Stomach (tissue), 9 donors: ENCODE results near the gene FBXO7. TPM values are rescaled to one million over a fixed set of nuclear protein-coding genes. Genes with fewer than 3 reads are reported as not detected.

Source experiments
- DNase-seq, 2 donors: peaks; one replicate each; pipeline versions ENCODE4 v3.0.0 to v3.0.0-alpha.2; 2013 to 2019
- H3K27ac ChIP-seq, 5 donors: fragments of 200-600 bp in 4 of 5; sonication (generic) in 4 of 5; one replicate each; pipeline ENCODE4 v1.5.1; 2013 to 2019; ENCODE audit warnings: mild to moderate bottlenecking in 1 of 5, moderate library complexity in 1 of 5
- H3K27me3 ChIP-seq, 3 donors: fragments of 200-600 bp; sonication (generic); one replicate each; pipeline ENCODE4 v1.5.1; 2017 to 2019; ENCODE audit warnings: mixed run types in 1 of 3
- H3K36me3 ChIP-seq, 4 donors: fragments of 200-600 bp; sonication (generic); 1 replicate in 3 of 4; 2 replicates in 1 of 4; pipeline ENCODE4 v1.5.1; 2016 to 2019
- H3K4me1 ChIP-seq, 4 donors: fragments of 200-600 bp; sonication (generic); one replicate each; pipeline ENCODE4 v1.5.1; 2016 to 2019
- H3K4me3 ChIP-seq, 4 donors: fragments of 200-600 bp; sonication (generic) in 3 of 4; one replicate each; pipeline ENCODE4 v1.5.1; 2016 to 2019; ENCODE audit warnings: mild to moderate bottlenecking in 1 of 4
- H3K9me3 ChIP-seq, 4 donors: fragments of 200-600 bp; sonication (generic); one replicate each; pipeline ENCODE4 v1.5.1; 2016 to 2019
- CTCF ChIP-seq, 7 experiments: fragments of 450-650 bp in 4 of 7; fragments of 200-600 bp in 3 of 7; sonication (generic) in 3 of 7; IDR thresholded peaks; one replicate each; pipeline ENCODE4 v1.5.1; 2016 to 2019; ENCODE audit warnings: antibody characterized with exemption in 7 of 7, control low read depth in 2 of 7, mild to moderate bottlenecking in 1 of 7
- EP300 ChIP-seq: sonication (generic); formaldehyde crosslinking; IDR thresholded peaks from one replicate; pipeline ENCODE4 v1.6.1; 2017; ENCODE audit warnings: antibody characterized with exemption
- POLR2A ChIP-seq, 4 donors: fragments of 450-650 bp; IDR thresholded peaks; one replicate each; pipeline ENCODE4 v1.6.1; 2016; ENCODE audit warnings: antibody characterized with exemption in 4 of 4, control low read depth in 2 of 4, mild to moderate bottlenecking in 1 of 4, moderate library complexity in 1 of 4
- POLR2AphosphoS5 ChIP-seq, 3 donors: sonication (generic); formaldehyde crosslinking; IDR thresholded peaks; one replicate each; pipeline ENCODE4 v1.6.1; 2016; ENCODE audit warnings: antibody characterized with exemption in 3 of 3
- WGBS, 5 donors: extraction: QIAGEN DNeasy Blood & Tissue Kit in 3 of 5; methylation state at CpG; one replicate each; pipeline versions ENCODE4 v1.1.5 to v1.1.7; 2013 to 2018; 5-methylcytosine and 5-hydroxymethylcytosine counted together
- intact Hi-C: fragments of 100-400 bp; cut with DNase I; formaldehyde crosslinking; loops from one replicate; pipeline ENCODE4 v1.15.1; 2023; ENCODE audit warnings: low total_unique reads
- polyA plus RNA-seq, 3 donors: library from polyadenylated mRNA; stranded (reverse); fragments of 200-250 nt; gene quantifications; one replicate each; pipeline ENCODE4 v1.2.3, GENCODE V29; 2013
- total RNA-seq, 5 donors: library from RNA; depleted of rRNA; stranded (reverse); fragments of >200 nt; gene quantifications; one replicate each; pipeline versions ENCODE4 v1.1.0 to v1.2.3, GENCODE V29; 2014 to 2016
- donor health status: healthy with polysubstance abuse.
- donor health status: Bipolar disorder and iron deficiency.
- donor health status: healthy.

The FBXO7 gene
- total and polyA plus RNA-seq, 8 donors = 44.9 to 132 (median 65.9) TPM

- H3K4me1 ChIP-seq = peaks cover 23 to 71% (median 53%) of the 10 kb centered on the region in 4 donors
- H3K27me3 ChIP-seq = no peaks in the 10 kb centered on the region
- TF ChIP-seq EP300 = no peak
- intact Hi-C loops = no loop called here
- DNase-seq = no peak
- no peaks in the 10 kb centered on the region for H3K9me3 ChIP-seq
- H3K36me3 ChIP-seq = peaks cover 0 to 26% (median 17%) of the 10 kb centered on the region in 4 donors
- H3K27ac ChIP-seq = no peak overlapping the region
- H3K4me3 ChIP-seq = no peak overlapping the region
- 92 to 97% (median 96%) methylated on average over 3 of the region's 3 CpGs for whole genome bisulfite sequencing, 5 donors
These were observed 4.4 kb downstream of the FBXO7 start for GRCh38 chr22:32478994-32479393.

- H3K36me3 ChIP-seq = peaks cover 5 to 38% (median 29%) of the 10 kb centered on the region in 4 donors
- no peaks in the 10 kb centered on the region for H3K9me3 ChIP-seq
- no peak overlapping the region for H3K27ac ChIP-seq
- H3K4me3 ChIP-seq = no peak overlapping the region
- intact Hi-C loops = no loop called here
- DNase-seq = no peak
- H3K27me3 ChIP-seq = no peaks in the 10 kb centered on the region
- TF ChIP-seq POLR2A (IDR thresholded peaks at IDR 0.05) (no peak), CTCF (IDR thresholded peaks at IDR 0.05) (no peak), POLR2AphosphoS5 (IDR thresholded peaks at IDR 0.05) (no peak), EP300 (no peak)
- peaks cover 21 to 71% (median 50%) of the 10 kb centered on the region in 4 donors for H3K4me1 ChIP-seq
- 92 to 100% (median 96%) methylated on average over 1 of the region's 1 CpG for WGBS, 5 donors
These were observed 5.6 kb downstream of the FBXO7 start for GRCh38 chr22:32480238-32480637.

GRCh38 chr22:32482708-32483107 lies 8.1 kb downstream of the FBXO7 start:
- Histone ChIP-seq H3K27me3 (no peaks in the 10 kb centered on the region), H3K27ac (no peak overlapping the region), H3K4me3 (no peak overlapping the region), H3K36me3 (peaks cover 19 to 63% (median 53%) of the 10 kb centered on the region in 4 donors), H3K9me3 (no peaks in the 10 kb centered on the region), H3K4me1 (peaks cover 9 to 63% (median 41%) of the 10 kb centered on the region in 4 donors)
- DNase-seq = no peak
- WGBS, 5 donors = 27 to 45% (median 35%) methylated on average over 1 of the region's 1 CpG
- intact Hi-C loops = no loop called here
- TF ChIP-seq POLR2A (IDR thresholded peaks at IDR 0.05) = no peak
- no peak for TF ChIP-seq CTCF (IDR thresholded peaks at IDR 0.05)

GRCh38 chr22:32486656-32487390 lies 12.2 kb downstream of the FBXO7 start:
- Histone ChIP-seq H3K4me3 (no peak overlapping the region), H3K36me3 (peaks cover 35 to 83% (median 78%) of the 10 kb centered on the region in 4 donors), H3K9me3 (no peaks in the 10 kb centered on the region), H3K4me1 (peaks cover 8 to 49% (median 26%) of the 10 kb centered on the region in 4 donors), H3K27ac (no peak overlapping the region), H3K27me3 (no peaks in the 10 kb centered on the region)
- WGBS, 5 donors = 59 to 70% (median 67%) methylated on average over 3 of the region's 3 CpGs
- no peak for DNase-seq
- TF ChIP-seq CTCF (IDR thresholded peaks at IDR 0.05) = no peak
- no peak for TF ChIP-seq POLR2AphosphoS5 (IDR thresholded peaks at IDR 0.05)
- TF ChIP-seq EP300 = no peak
- no peak for TF ChIP-seq POLR2A (IDR thresholded peaks at IDR 0.05)
- intact Hi-C loops = no loop called here

- no peak for TF ChIP-seq CTCF (IDR thresholded peaks at IDR 0.05)
- no peak for TF ChIP-seq POLR2A (IDR thresholded peaks at IDR 0.05)
- no peak for TF ChIP-seq EP300
- TF ChIP-seq POLR2AphosphoS5 (IDR thresholded peaks at IDR 0.05) = no peak
- H3K4me1 ChIP-seq = peaks cover 4 to 42% (median 22%) of the 10 kb centered on the region in 4 donors
- intact Hi-C loops = no loop called here
- H3K9me3 ChIP-seq = no peaks in the 10 kb centered on the region
- no peaks in the 10 kb centered on the region for H3K27me3 ChIP-seq
- peaks cover 42 to 89% (median 84%) of the 10 kb centered on the region in 4 donors for H3K36me3 ChIP-seq
- 66 to 83% (median 81%) methylated on average over 1 of the region's 1 CpG for WGBS, 5 donors
- H3K4me3 ChIP-seq = no peak overlapping the region
- no peak overlapping the region for H3K27ac ChIP-seq
- DNase-seq = no peak
These were observed 12.8 kb downstream of the FBXO7 start for GRCh38 chr22:32487461-32487860.
